Nephron (organoid): Measurements from ENCODE around the gene SAMD11.

Experiments
- H3K27ac Mint-ChIP-seq, 3 experiments: 2 replicates each; pipeline ENCODE4 v1.8.0; 2020; ENCODE audit warnings: mixed read lengths in 3 of 3, mild to moderate bottlenecking in 2 of 3, moderate library complexity in 1 of 3
- H3K27me3 Mint-ChIP-seq: 2 replicates; pipeline ENCODE4 v1.8.0; 2021; ENCODE audit warnings: low read depth, mild to moderate bottlenecking, moderate library complexity, mixed read lengths
- H3K36me3 Mint-ChIP-seq: 2 replicates; pipeline ENCODE4 v1.8.0; 2020; ENCODE audit warnings: low read depth, mixed read lengths
- H3K4me1 Mint-ChIP-seq: 2 replicates; pipeline ENCODE4 v1.8.0; 2020; ENCODE audit warnings: mixed read lengths
- H3K4me3 Mint-ChIP-seq, 3 experiments: 2 replicates each; pipeline ENCODE4 v1.8.0; 2020; ENCODE audit warnings: mild to moderate bottlenecking in 3 of 3, mixed read lengths in 3 of 3, moderate library complexity in 2 of 3
- H3K9me3 Mint-ChIP-seq: 2 replicates; pipeline ENCODE4 v1.8.0; 2020; ENCODE audit warnings: mixed read lengths
- CTCF ChIP-seq, 3 experiments: fragments of 200-600 bp; sonication (generic); IDR thresholded peaks; one replicate each; pipeline ENCODE4 v1.5.0; 2021; ENCODE audit warnings: antibody characterized with exemption in 3 of 3; ENCODE audit not compliant: unreplicated experiment in 3 of 3

SAMD11 gene

DNA sequence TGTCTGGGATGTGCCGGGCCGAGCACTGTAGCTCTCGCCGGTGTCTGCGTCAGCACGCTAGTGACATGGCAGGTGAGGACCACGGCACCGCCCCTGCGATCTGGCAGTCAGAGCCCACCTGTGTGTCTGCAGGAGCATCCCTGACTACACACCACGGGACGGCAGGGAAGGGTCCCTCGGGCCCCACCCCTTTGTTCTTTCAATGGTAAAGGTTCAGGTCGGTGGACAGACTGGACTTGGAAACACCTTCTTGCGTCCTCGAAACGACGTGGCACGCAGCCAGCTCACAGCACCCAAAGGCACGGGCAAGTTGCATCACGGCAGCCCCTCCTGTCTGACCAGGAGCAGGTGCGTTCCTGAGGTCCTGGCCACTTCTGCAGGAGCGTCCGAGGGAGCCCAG lies 3.7 kb upstream of the SAMD11 start:
- H3K27me3 Mint-ChIP-seq: peaks cover 32% of the 10 kb centered on the region
- H3K9me3 Mint-ChIP-seq: no peaks in the 10 kb centered on the region
- TF ChIP-seq CTCF (IDR thresholded peaks at IDR 0.05; ENCODE audit: unreplicated experiment in 3 of 3): no peak
- peak overlapping the region in 1 of 3 experiments; percentile 81 for H3K27ac Mint-ChIP-seq
- H3K4me3 Mint-ChIP-seq: no peak overlapping the region
- H3K36me3 Mint-ChIP-seq: peaks cover 4% of the 10 kb centered on the region
- peaks cover 55% of the 10 kb centered on the region for H3K4me1 Mint-ChIP-seq

GRCh38 chr1:920521-920920 lies 3.2 kb upstream of the SAMD11 start:
- peaks cover 28% of the 10 kb centered on the region for H3K27me3 Mint-ChIP-seq
- no peak for TF ChIP-seq CTCF (IDR thresholded peaks at IDR 0.05; ENCODE audit: unreplicated experiment in 3 of 3)
- H3K27ac Mint-ChIP-seq: peak overlapping the region; percentile 59 to 81 (median 64)
- H3K4me3 Mint-ChIP-seq: peak overlapping the region; percentile 42 to 72 (median 71)
- H3K4me1 Mint-ChIP-seq: peaks cover 51% of the 10 kb centered on the region
- H3K9me3 Mint-ChIP-seq: no peaks in the 10 kb centered on the region
- peaks cover 4% of the 10 kb centered on the region for H3K36me3 Mint-ChIP-seq

GRCh38 chr1:921011-921837 lies 2.5 kb upstream of the SAMD11 start:
- H3K4me3 Mint-ChIP-seq: peak overlapping the region; percentile 84 to 91 (median 90)

GRCh38 chr1:923991-924655 lies 400 bp downstream of the SAMD11 start:
- Mint-ChIP-seq H3K9me3 (no peaks in the 10 kb centered on the region), H3K4me3 (peak overlapping the region in 1 of 3 experiments; percentile 84), H3K27me3 (peaks cover 28% of the 10 kb centered on the region), H3K36me3 (peaks cover 21% of the 10 kb centered on the region), H3K27ac (no peak overlapping the region), H3K4me1 (peaks cover 27% of the 10 kb centered on the region)
- TF ChIP-seq CTCF (IDR thresholded peaks at IDR 0.05; ENCODE audit: unreplicated experiment in 3 of 3): no peak

More at GRCh38 chr1:921011-921837, 2.5 kb upstream of the SAMD11 start:
- H3K4me1 Mint-ChIP-seq: peaks cover 48% of the 10 kb centered on the region
- H3K36me3 Mint-ChIP-seq: peaks cover 6% of the 10 kb centered on the region
- peak; percentile 36 to 56 (median 45) for TF ChIP-seq CTCF (IDR thresholded peaks at IDR 0.05; ENCODE audit: unreplicated experiment in 3 of 3)
- H3K27ac Mint-ChIP-seq: peak overlapping the region; percentile 59 to 81 (median 65)
- peaks cover 34% of the 10 kb centered on the region for H3K27me3 Mint-ChIP-seq
- no peaks in the 10 kb centered on the region for H3K9me3 Mint-ChIP-seq

GRCh38 chr1:924656-925560 lies 1.2 kb downstream of the SAMD11 start:
- H3K27ac Mint-ChIP-seq: peak overlapping the region in 1 of 3 experiments; percentile 32
- H3K27me3 Mint-ChIP-seq: peaks cover 28% of the 10 kb centered on the region
- peaks cover 26% of the 10 kb centered on the region for H3K4me1 Mint-ChIP-seq
- no peaks in the 10 kb centered on the region for H3K9me3 Mint-ChIP-seq
- no peak for TF ChIP-seq CTCF (IDR thresholded peaks at IDR 0.05; ENCODE audit: unreplicated experiment in 3 of 3)
- peak overlapping the region; percentile 80 to 85 (median 84) for H3K4me3 Mint-ChIP-seq
- H3K36me3 Mint-ChIP-seq: peaks cover 25% of the 10 kb centered on the region
